GM18858 (cell line): Measurements from ENCODE around the gene NFXL1.
A peak's percentile ranks its signal among the peaks of the same experiment; 100 is the strongest.

Source experiments
- ATAC-seq: cut with Tn5 transposase; IDR thresholded peaks from one replicate; pipeline ENCODE4 v1.9.1; 2021; ENCODE audit not compliant: unreplicated experiment

The NFXL1 gene

GRCh38 chr4:47835494-47835893 is 78.9 kb downstream of the NFXL1 start:
- no peak for ATAC-seq

- ATAC-seq: no peak
Observed at GRCh38 chr4:47831026-47831679, 83.2 kb downstream of the NFXL1 start.

- no peak for ATAC-seq
Observed at GRCh38 chr4:47830265-47831025, 83.9 kb downstream of the NFXL1 start.

- no peak for ATAC-seq
Observed at GRCh38 chr4:47829438-47829837, 84.9 kb downstream of the NFXL1 start.

DNA sequence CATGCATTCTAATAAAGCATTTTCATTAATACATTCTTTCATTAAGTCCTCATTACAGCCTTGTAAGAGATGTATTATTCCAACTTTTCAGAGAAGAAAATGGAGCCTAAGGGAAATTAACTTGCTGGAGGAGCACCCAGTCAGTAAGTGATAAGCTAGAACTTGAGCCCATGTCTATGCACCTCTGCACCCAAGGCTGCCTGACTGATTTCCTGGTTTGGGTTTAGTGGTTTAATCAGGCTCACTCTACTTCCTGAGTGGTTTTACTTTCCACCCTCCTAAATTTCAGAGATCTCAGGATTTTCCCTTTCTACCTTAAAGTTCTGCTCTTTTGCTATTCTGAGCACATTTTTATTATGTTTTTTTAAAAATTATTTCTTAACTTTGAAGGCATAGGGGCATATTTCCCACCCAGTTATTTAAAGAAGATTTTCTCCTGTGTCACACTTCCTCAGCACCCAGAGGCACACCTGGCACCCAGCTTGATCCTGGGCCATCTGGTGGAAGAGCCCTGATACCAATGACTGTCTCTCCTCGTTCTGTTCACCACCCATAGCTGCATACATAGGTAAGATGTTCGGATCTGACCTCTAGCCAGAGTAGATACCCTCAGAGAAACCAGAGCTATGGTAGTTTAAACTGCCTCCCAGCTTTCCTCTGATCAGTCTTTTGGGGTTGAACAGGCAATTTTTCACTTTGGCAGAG is 86.9 kb downstream of the NFXL1 start:
- no peak for ATAC-seq

DNA sequence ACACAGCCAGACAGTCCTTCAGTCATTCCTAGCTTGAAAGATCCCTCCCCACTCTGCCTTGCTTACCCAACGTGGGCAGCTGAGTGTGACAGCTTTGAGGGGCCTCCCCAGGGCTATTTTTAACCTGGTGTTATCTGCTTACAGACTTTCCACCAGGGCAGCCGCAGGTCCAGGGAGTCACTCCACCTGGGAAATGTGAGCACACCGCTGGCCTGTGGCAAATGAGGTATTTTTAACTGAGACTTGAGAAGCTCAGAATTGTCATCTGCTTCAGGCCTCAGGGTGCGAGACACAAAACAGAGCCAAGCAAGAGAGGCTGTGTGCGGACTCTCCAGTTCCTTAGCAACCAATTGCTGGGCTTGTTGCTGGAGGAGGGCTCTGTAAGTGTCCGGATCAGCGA is 89.5 kb downstream of the NFXL1 start:
- ATAC-seq: peak; percentile 76

DNA sequence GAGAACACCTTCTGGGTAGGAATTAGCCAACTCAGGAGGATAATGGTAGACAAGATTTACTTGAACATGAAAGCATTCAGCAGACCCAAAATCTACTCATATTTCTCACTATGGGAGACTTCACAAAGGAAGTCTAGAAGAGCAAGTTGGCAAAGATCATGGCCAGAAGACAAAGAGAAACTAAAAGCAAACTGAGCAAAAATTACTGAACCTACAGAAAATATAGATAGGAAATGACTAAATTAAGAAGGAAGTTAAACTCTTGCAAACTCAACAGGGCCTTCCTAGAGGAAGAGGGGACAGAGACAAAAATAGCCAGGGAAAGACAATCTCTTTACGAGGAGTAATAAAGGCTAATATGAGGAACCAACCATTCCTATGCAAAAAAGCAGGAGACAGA is 95.2 kb downstream of the NFXL1 start:
- ATAC-seq: no peak

DNA sequence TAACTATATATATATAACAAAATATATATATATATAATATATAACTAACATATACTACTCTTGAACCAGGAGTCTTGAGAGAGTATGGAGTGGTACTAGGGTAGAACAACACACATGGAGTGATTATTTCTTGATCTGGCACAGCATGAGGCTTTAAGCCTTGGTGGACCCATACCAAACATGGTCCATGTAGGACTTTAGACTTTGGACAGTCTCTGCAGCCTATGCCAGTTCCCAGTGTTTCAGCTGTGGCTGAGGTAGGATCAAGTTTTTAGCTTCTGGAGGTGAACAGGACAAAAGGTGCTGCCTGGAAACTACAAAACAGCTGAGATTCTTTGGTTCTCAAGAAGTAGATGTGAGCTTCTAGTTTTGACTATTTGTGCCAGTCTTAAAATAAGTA is 97.1 kb downstream of the NFXL1 start:
- no peak for ATAC-seq

- no peak for ATAC-seq
Observed at GRCh38 chr4:47816748-47817147, 97.6 kb downstream of the NFXL1 start.

DNA sequence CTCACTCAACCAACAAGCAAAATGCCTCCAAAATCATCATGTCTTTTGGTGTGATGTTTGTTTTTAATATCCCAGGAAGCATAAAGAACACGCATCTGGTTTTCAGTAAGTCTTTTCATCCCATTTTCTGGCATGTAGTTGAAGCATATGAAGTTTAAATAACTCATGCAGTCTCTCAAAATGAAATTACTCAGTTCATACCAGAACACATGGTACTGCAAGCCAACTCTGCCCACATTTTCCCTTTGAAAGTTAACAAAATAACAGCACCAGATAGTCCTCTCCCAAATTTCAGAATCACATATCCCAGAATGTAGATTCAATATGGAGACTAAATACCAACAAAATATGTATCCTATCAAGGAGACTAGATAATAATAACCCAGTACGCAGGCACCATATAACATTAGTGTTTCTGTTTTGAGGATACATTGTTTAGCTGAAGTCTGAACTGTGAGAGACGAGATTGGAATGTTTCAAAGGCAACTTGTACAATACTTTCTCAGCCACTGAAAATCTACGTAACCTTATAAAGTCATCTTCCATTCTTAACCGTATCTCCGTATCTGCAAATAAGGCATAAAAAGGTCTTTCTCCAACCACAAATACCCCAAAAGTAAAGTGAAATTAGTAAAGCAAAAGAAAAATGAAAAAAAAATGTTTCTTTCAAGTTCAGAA is 99.6 kb downstream of the NFXL1 start:
- ATAC-seq: no peak

DNA sequence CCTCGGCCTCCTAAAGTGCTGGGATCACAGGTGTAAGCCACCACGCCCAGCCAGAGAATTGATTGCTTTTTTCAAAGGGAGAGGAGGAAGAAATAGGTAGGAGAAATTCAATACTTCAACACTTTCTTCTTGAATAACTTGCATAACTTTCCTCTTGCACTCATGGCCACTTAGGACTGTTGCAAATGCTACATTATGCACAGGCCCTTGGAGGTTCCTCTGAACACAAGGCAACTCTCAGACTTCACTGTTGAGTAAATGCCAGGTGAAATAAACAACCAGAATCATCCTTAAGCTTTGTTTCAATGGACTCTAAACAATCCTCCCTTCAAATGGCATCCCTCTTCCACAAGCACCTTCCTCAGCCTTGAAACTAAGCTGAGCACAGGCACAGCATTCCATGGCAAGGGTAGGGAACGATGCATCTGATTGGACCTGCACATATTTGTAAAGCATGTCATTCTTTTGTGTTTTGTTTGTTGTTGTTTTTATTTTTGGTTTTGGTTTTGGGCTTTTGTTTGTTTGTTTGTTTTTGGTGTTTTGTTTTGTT is 104.7 kb downstream of the NFXL1 start:
- no peak for ATAC-seq

- ATAC-seq: no peak
Observed at GRCh38 chr4:47804598-47804997, 109.8 kb downstream of the NFXL1 start.

DNA sequence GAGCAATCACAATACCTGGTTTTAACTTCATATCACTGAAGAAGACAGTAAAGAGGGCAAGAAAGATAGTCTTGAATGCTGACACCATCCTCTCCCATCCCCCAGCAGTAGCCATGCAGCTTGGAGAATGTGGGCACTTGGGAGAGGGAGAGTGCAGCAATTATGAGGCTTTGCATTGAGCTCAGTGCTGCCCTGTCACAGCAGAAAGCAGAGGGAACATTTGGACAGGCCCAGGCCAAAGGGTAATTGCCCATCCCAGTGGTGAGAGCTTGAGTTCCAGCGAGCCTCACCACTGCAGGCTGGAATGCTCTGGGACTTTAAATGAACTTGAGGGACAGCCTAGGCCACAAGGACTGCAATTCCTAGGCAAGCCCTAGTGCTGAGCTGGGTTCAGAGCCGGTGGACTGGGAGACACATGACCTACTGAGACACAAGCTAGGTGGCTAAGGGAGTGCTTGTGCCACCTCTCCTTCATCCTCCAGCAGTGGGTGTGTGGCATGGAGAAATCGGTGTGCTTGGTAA is 112.8 kb downstream of the NFXL1 start:
- ATAC-seq: no peak

GRCh38 chr4:47798165-47798564 is 116.2 kb downstream of the NFXL1 start:
- ATAC-seq: no peak
